ENCODE measurements around the gene HOXA4.

HOXA4 gene

GRCh38 chr7:27139334-27140125, 9.0 kb upstream of the HOXA4 start:
- DNase-seq (ENCODE audit: low spot score): no peak
- Histone ChIP-seq H3K4me1 (ENCODE audit: control insufficient read depth in 2 of 2, insufficient read depth in 1 of 2, low read depth in 1 of 2, low read length in 2 of 2) (no peaks in the 10 kb centered on the region), H2BK15ac (ENCODE audit: low read length) (no peak overlapping the region), H3K4ac (ENCODE audit: low read length) (no peak overlapping the region), H4K8ac (ENCODE audit: low read depth, low read length) (no peak overlapping the region), H3K9ac (ENCODE audit: low read depth, low read length, poor library complexity) (no peak overlapping the region), H3K18ac (ENCODE audit: low read length) (no peak overlapping the region), H3K23ac (ENCODE audit: low read depth, low read length, poor library complexity) (peak overlapping the region; percentile 37), H3K14ac (ENCODE audit: low read length) (no peak overlapping the region), H3K36me3 (replicated peaks in 1 of 2; ENCODE audit: control insufficient read depth in 2 of 2, insufficient read depth in 2 of 2, low read length in 2 of 2) (no peaks in the 10 kb centered on the region), H2BK120ac (ENCODE audit: low read depth, low read length) (no peak overlapping the region), H3K4me2 (ENCODE audit: insufficient read depth, low read length, poor library complexity, severe bottlenecking) (no peak overlapping the region), H2BK5ac (ENCODE audit: low read length) (no peak overlapping the region), H2BK12ac (ENCODE audit: low read length) (no peak overlapping the region), H2AFZ (ENCODE audit: low read length) (peak overlapping the region; percentile 92), H3K79me1 (ENCODE audit: low read depth, low read length) (no peaks in the 10 kb centered on the region), H3K4me3 (ENCODE audit: low read length in 2 of 2) (no peak overlapping the region), H3K27me3 (ENCODE audit: control insufficient read depth in 3 of 3, insufficient read depth in 3 of 3, low read depth in 1 of 3, low read length in 3 of 3) (peaks cover 39 to 100% (median 97%) of the 10 kb centered on the region in 3 experiments), H3K9me3 (replicated peaks in 1 of 2; ENCODE audit: control insufficient read depth in 2 of 2, insufficient read depth in 1 of 2, low read depth in 1 of 2, low read length in 2 of 2) (peaks cover 0 to 5% of the 10 kb centered on the region in 2 donors), H3K27ac (replicated peaks; ENCODE audit: low read length) (no peak overlapping the region), H2AK5ac (ENCODE audit: low read depth, low read length) (no peak overlapping the region), H4K91ac (ENCODE audit: low read depth, low read length, poor library complexity) (no peak overlapping the region)
- no CpG with 5 or more reads among the region's 53 CpGs for WGBS, 2 donors (ENCODE audit: extremely low coverage in 2 of 2, insufficient read length in 2 of 2, insufficient replicate concordance in 1 of 2)

- Histone ChIP-seq H3K23ac (ENCODE audit: low read depth, low read length, poor library complexity) (no peak overlapping the region), H3K36me3 (replicated peaks in 1 of 2; ENCODE audit: control insufficient read depth in 2 of 2, insufficient read depth in 2 of 2, low read length in 2 of 2) (no peaks in the 10 kb centered on the region), H3K27ac (replicated peaks; ENCODE audit: low read length) (no peak overlapping the region), H2BK15ac (ENCODE audit: low read length) (no peak overlapping the region), H2AFZ (ENCODE audit: low read length) (peak overlapping the region; percentile 92), H3K27me3 (ENCODE audit: control insufficient read depth in 3 of 3, insufficient read depth in 3 of 3, low read depth in 1 of 3, low read length in 3 of 3) (peaks cover 37 to 100% (median 97%) of the 10 kb centered on the region in 3 experiments), H3K14ac (ENCODE audit: low read length) (no peak overlapping the region), H3K4ac (ENCODE audit: low read length) (no peak overlapping the region), H3K9me3 (replicated peaks in 1 of 2; ENCODE audit: control insufficient read depth in 2 of 2, insufficient read depth in 1 of 2, low read depth in 1 of 2, low read length in 2 of 2) (peaks cover 0 to 2% of the 10 kb centered on the region in 2 donors), H2AK5ac (ENCODE audit: low read depth, low read length) (no peak overlapping the region), H2BK120ac (ENCODE audit: low read depth, low read length) (no peak overlapping the region), H3K79me1 (ENCODE audit: low read depth, low read length) (no peaks in the 10 kb centered on the region), H2BK12ac (ENCODE audit: low read length) (no peak overlapping the region), H2BK5ac (ENCODE audit: low read length) (no peak overlapping the region), H3K4me2 (ENCODE audit: insufficient read depth, low read length, poor library complexity, severe bottlenecking) (no peak overlapping the region), H4K91ac (ENCODE audit: low read depth, low read length, poor library complexity) (no peak overlapping the region), H3K4me1 (ENCODE audit: control insufficient read depth in 2 of 2, insufficient read depth in 1 of 2, low read depth in 1 of 2, low read length in 2 of 2) (no peaks in the 10 kb centered on the region), H3K9ac (ENCODE audit: low read depth, low read length, poor library complexity) (no peak overlapping the region), H3K4me3 (ENCODE audit: low read length in 2 of 2) (no peak overlapping the region), H4K8ac (ENCODE audit: low read depth, low read length) (no peak overlapping the region), H3K18ac (ENCODE audit: low read length) (no peak overlapping the region)
- WGBS, 2 donors (ENCODE audit: extremely low coverage in 2 of 2, insufficient read length in 2 of 2, insufficient replicate concordance in 1 of 2): no CpG with 5 or more reads among the region's 11 CpGs
- no peak for DNase-seq (ENCODE audit: low spot score)
These were observed 8.4 kb upstream of the HOXA4 start for GRCh38 chr7:27138985-27139333.

- no peak for DNase-seq (ENCODE audit: low spot score)
- no peak overlapping the region for H3K4ac ChIP-seq (ENCODE audit: low read length)
- no peaks in the 10 kb centered on the region for H3K36me3 ChIP-seq (replicated peaks in 1 of 2; ENCODE audit: control insufficient read depth in 2 of 2, insufficient read depth in 2 of 2, low read length in 2 of 2)
- H4K8ac ChIP-seq (ENCODE audit: low read depth, low read length): no peak overlapping the region
- H3K4me3 ChIP-seq (ENCODE audit: low read length in 2 of 2): no peak overlapping the region
- H3K9me3 ChIP-seq (replicated peaks in 1 of 2; ENCODE audit: control insufficient read depth in 2 of 2, insufficient read depth in 1 of 2, low read depth in 1 of 2, low read length in 2 of 2): peaks cover 0 to 2% of the 10 kb centered on the region in 2 donors
- no peak overlapping the region for H2AFZ ChIP-seq (ENCODE audit: low read length)
- no peaks in the 10 kb centered on the region for H3K4me1 ChIP-seq (ENCODE audit: control insufficient read depth in 2 of 2, insufficient read depth in 1 of 2, low read depth in 1 of 2, low read length in 2 of 2)
- H2BK12ac ChIP-seq (ENCODE audit: low read length): no peak overlapping the region
- no peak overlapping the region for H3K14ac ChIP-seq (ENCODE audit: low read length)
- H3K23ac ChIP-seq (ENCODE audit: low read depth, low read length, poor library complexity): no peak overlapping the region
- H2BK5ac ChIP-seq (ENCODE audit: low read length): no peak overlapping the region
- H3K27me3 ChIP-seq (ENCODE audit: control insufficient read depth in 3 of 3, insufficient read depth in 3 of 3, low read depth in 1 of 3, low read length in 3 of 3): peaks cover 37 to 100% (median 97%) of the 10 kb centered on the region in 3 experiments
- H3K9ac ChIP-seq (ENCODE audit: low read depth, low read length, poor library complexity): no peak overlapping the region
- no peak overlapping the region for H3K4me2 ChIP-seq (ENCODE audit: insufficient read depth, low read length, poor library complexity, severe bottlenecking)
- H2BK15ac ChIP-seq (ENCODE audit: low read length): no peak overlapping the region
- H3K18ac ChIP-seq (ENCODE audit: low read length): no peak overlapping the region
- no peak overlapping the region for H2BK120ac ChIP-seq (ENCODE audit: low read depth, low read length)
- no peak overlapping the region for H3K27ac ChIP-seq (replicated peaks; ENCODE audit: low read length)
- no peak overlapping the region for H2AK5ac ChIP-seq (ENCODE audit: low read depth, low read length)
- no peak overlapping the region for H4K91ac ChIP-seq (ENCODE audit: low read depth, low read length, poor library complexity)
- WGBS, 2 donors (ENCODE audit: extremely low coverage in 2 of 2, insufficient read length in 2 of 2, insufficient replicate concordance in 1 of 2): no CpG with 5 or more reads among the region's 1 CpG
- H3K79me1 ChIP-seq (ENCODE audit: low read depth, low read length): no peaks in the 10 kb centered on the region
These were observed 7.9 kb upstream of the HOXA4 start for GRCh38 chr7:27138472-27138871.

- Histone ChIP-seq H3K9me3 (replicated peaks in 1 of 2; ENCODE audit: control insufficient read depth in 2 of 2, insufficient read depth in 1 of 2, low read depth in 1 of 2, low read length in 2 of 2) (peaks cover 0 to 2% of the 10 kb centered on the region in 2 donors), H4K8ac (ENCODE audit: low read depth, low read length) (no peak overlapping the region), H2BK120ac (ENCODE audit: low read depth, low read length) (no peak overlapping the region), H2AK5ac (ENCODE audit: low read depth, low read length) (no peak overlapping the region), H2BK12ac (ENCODE audit: low read length) (no peak overlapping the region), H3K36me3 (replicated peaks in 1 of 2; ENCODE audit: control insufficient read depth in 2 of 2, insufficient read depth in 2 of 2, low read length in 2 of 2) (no peaks in the 10 kb centered on the region), H3K14ac (ENCODE audit: low read length) (no peak overlapping the region), H2BK5ac (ENCODE audit: low read length) (no peak overlapping the region), H2AFZ (ENCODE audit: low read length) (no peak overlapping the region), H3K79me1 (ENCODE audit: low read depth, low read length) (no peaks in the 10 kb centered on the region), H3K4me3 (ENCODE audit: low read length in 2 of 2) (no peak overlapping the region), H3K4me2 (ENCODE audit: insufficient read depth, low read length, poor library complexity, severe bottlenecking) (no peak overlapping the region), H3K27me3 (ENCODE audit: control insufficient read depth in 3 of 3, insufficient read depth in 3 of 3, low read depth in 1 of 3, low read length in 3 of 3) (peaks cover 30 to 100% (median 97%) of the 10 kb centered on the region in 3 experiments), H3K9ac (ENCODE audit: low read depth, low read length, poor library complexity) (no peak overlapping the region), H3K23ac (ENCODE audit: low read depth, low read length, poor library complexity) (no peak overlapping the region), H3K27ac (replicated peaks; ENCODE audit: low read length) (no peak overlapping the region), H3K4me1 (ENCODE audit: control insufficient read depth in 2 of 2, insufficient read depth in 1 of 2, low read depth in 1 of 2, low read length in 2 of 2) (no peaks in the 10 kb centered on the region), H4K91ac (ENCODE audit: low read depth, low read length, poor library complexity) (no peak overlapping the region), H3K4ac (ENCODE audit: low read length) (no peak overlapping the region), H3K18ac (ENCODE audit: low read length) (no peak overlapping the region), H2BK15ac (ENCODE audit: low read length) (no peak overlapping the region)
- WGBS, 2 donors (ENCODE audit: extremely low coverage in 2 of 2, insufficient read length in 2 of 2, insufficient replicate concordance in 1 of 2): no CpG with 5 or more reads among the region's 2 CpGs
- DNase-seq (ENCODE audit: low spot score): no peak
These were observed 7.2 kb upstream of the HOXA4 start for GRCh38 chr7:27137640-27138315.

All from neuronal stem cell (in vitro differentiated cells).